ENCODE measurements around the gene SRCIN1.

SRCIN1 gene

GRCh38 chr17:38512473-38513058, 93.2 kb downstream of the SRCIN1 start:
- H3K36me3 Mint-ChIP-seq (ENCODE audit: low read depth) = peaks cover under 1% of the 10 kb centered on the region

GRCh38 chr17:38511150-38512108, 94.3 kb downstream of the SRCIN1 start:
- peaks cover 43% of the 10 kb centered on the region for H3K27me3 Mint-ChIP-seq (ENCODE audit: low read depth)
- H3K9me3 Mint-ChIP-seq = no peaks in the 10 kb centered on the region
- H3K36me3 Mint-ChIP-seq (ENCODE audit: low read depth) = peaks cover 4% of the 10 kb centered on the region
- H3K27ac Mint-ChIP-seq = no peak overlapping the region
- TF ChIP-seq, protein P1, sequence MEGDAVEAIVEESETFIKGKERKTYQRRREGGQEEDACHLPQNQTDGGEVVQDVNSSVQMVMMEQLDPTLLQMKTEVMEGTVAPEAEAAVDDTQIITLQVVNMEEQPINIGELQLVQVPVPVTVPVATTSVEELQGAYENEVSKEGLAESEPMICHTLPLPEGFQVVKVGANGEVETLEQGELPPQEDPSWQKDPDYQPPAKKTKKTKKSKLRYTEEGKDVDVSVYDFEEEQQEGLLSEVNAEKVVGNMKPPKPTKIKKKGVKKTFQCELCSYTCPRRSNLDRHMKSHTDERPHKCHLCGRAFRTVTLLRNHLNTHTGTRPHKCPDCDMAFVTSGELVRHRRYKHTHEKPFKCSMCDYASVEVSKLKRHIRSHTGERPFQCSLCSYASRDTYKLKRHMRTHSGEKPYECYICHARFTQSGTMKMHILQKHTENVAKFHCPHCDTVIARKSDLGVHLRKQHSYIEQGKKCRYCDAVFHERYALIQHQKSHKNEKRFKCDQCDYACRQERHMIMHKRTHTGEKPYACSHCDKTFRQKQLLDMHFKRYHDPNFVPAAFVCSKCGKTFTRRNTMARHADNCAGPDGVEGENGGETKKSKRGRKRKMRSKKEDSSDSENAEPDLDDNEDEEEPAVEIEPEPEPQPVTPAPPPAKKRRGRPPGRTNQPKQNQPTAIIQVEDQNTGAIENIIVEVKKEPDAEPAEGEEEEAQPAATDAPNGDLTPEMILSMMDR (IDR thresholded peaks at IDR 0.05; ENCODE audit: unreplicated experiment in 3 of 3) = no peak
- H3K4me1 Mint-ChIP-seq = peaks cover 34% of the 10 kb centered on the region
- peak overlapping the region; percentile 61 to 72 (median 67) for H3K4me3 Mint-ChIP-seq

More at GRCh38 chr17:38512473-38513058, 93.2 kb downstream of the SRCIN1 start:
- Mint-ChIP-seq H3K27me3 (ENCODE audit: low read depth) (peaks cover 40% of the 10 kb centered on the region), H3K27ac (no peak overlapping the region), H3K4me3 (no peak overlapping the region), H3K9me3 (no peaks in the 10 kb centered on the region), H3K4me1 (peaks cover 34% of the 10 kb centered on the region)
- TF ChIP-seq, protein P1 (IDR thresholded peaks at IDR 0.05; ENCODE audit: unreplicated experiment in 3 of 3) = no peak

DNA sequence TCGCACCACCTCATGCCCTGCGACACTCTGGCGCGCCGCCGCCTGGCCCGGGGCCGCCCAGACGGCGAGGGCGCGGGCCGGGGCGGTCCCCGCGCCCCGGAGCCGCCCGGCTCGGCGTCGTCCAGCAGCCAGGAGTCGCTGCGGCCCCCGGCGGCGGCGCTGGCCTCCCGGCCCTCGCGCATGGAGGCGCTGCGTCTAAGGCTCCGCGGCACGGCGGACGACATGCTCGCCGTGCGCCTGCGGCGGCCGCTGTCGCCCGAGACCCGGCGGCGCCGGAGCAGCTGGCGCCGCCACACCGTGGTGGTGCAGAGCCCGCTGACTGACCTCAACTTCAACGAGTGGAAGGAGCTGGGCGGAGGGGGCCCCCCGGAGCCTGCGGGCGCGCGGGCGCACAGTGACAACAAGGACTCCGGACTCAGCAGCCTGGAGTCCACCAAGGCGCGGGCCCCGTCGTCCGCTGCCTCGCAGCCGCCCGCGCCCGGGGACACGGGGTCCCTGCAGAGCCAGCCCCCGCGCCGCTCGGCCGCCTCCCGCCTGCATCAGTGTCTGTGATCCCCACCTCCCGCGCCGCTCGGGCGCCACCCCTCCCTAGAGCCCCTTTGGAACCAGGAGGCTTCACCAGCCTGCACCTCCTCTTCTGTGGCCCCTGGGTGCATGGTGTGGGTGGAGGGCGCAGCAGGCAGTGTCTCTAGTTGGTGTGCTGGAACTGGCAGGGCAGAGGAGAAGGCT, 95.2 kb downstream of the SRCIN1 start:
- no peak overlapping the region for H3K27ac Mint-ChIP-seq
- H3K4me3 Mint-ChIP-seq = peak overlapping the region; percentile 61 to 72 (median 67)
- no peaks in the 10 kb centered on the region for H3K9me3 Mint-ChIP-seq
- peaks cover 4% of the 10 kb centered on the region for H3K36me3 Mint-ChIP-seq (ENCODE audit: low read depth)
- H3K27me3 Mint-ChIP-seq (ENCODE audit: low read depth) = peaks cover 45% of the 10 kb centered on the region
- H3K4me1 Mint-ChIP-seq = peaks cover 34% of the 10 kb centered on the region
- TF ChIP-seq, protein P1 (IDR thresholded peaks at IDR 0.05; ENCODE audit: unreplicated experiment in 3 of 3) = no peak

DNA sequence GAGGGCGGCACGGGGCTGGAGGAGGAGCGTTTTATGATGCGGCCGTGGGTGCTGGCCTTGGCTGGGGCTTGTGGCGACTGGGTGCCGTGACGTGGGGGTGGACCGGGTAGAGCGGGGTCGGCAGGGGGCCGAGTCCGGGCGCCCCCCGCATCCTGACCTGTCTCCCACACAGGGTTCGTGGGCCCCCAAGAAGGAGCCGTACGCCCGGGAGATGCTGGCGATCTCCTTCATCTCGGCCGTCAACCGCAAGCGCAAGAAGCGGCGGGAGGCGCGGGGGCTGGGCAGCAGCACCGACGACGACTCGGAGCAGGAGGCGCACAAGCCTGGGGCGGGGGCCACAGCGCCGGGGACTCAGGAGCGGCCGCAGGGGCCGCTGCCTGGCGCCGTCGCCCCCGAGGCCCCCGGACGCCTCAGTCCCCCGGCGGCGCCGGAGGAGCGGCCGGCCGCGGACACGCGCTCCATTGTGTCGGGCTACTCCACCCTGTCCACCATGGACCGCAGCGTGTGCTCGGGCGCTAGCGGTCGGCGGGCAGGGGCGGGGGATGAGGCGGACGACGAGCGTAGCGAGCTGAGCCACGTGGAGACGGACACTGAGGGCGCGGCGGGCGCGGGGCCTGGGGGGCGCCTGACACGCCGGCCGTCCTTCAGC, 95.9 kb downstream of the SRCIN1 start:
- Mint-ChIP-seq H3K9me3 (no peaks in the 10 kb centered on the region), H3K27ac (peak overlapping the region; percentile 18 to 64 (median 62)), H3K4me1 (peaks cover 34% of the 10 kb centered on the region), H3K36me3 (ENCODE audit: low read depth) (peaks cover 4% of the 10 kb centered on the region), H3K4me3 (peak overlapping the region; percentile 85 to 88 (median 86)), H3K27me3 (ENCODE audit: low read depth) (peaks cover 45% of the 10 kb centered on the region)
- TF ChIP-seq, protein P1 (IDR thresholded peaks at IDR 0.05; ENCODE audit: unreplicated experiment in 3 of 3) = no peak

DNA sequence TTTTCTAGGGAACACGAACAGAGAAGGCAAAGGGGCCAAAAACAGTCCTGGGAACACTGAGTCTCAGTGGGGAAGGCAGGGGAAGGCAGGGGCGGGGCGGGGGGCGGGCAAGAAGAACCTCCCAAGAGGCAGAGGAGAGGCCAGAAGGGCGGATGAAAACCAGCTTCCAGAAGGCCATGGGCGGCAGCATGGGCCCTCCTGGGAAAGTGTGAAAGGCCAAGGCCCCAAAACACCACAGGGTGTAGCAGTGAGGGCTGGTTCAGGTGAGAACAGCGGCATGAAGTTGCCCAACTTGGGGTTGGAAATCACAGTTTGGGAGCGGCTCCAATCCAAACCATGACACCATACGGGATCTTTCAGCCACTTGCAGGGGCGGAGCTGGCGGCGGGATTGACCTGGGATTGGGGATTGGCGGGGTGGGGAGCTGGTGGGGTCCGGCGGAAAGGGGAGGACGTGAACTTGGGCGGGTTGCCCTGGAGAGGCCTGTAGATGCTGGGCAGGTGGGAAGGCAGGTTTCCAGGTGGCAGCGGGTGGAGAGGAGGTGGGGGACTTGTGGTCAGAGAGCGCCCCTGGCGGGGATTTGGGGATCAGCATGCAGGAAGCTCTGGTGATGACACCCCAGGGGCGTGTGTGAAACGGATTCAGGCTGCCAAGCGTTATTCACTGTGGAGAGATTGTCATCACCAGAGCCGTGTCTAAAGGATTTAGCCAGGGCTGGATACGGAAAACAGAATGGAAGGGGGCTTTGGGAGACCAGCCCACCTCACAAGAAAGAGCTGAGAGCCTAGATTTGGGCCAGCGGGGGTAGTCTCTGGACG, 96.6 kb downstream of the SRCIN1 start:
- Mint-ChIP-seq H3K9me3 (no peaks in the 10 kb centered on the region), H3K4me3 (peak overlapping the region; percentile 85 to 88 (median 86)), H3K27me3 (ENCODE audit: low read depth) (peaks cover 45% of the 10 kb centered on the region), H3K36me3 (ENCODE audit: low read depth) (peaks cover 4% of the 10 kb centered on the region), H3K4me1 (peaks cover 34% of the 10 kb centered on the region), H3K27ac (peak overlapping the region; percentile 18 to 64 (median 62))
- TF ChIP-seq, protein P1 (IDR thresholded peaks at IDR 0.05; ENCODE audit: unreplicated experiment in 3 of 3) = peak; percentile 81 to 89 (median 82)

All from nephron (organoid).